ENCODE data around the gene VTI1A. TPM values are rescaled to one million over a fixed set of nuclear protein-coding genes. Genes with fewer than 3 reads are reported as not detected.
A peak's percentile ranks its signal among the peaks of the same experiment; 100 is the strongest.

Gene VTI1A
- total RNA-seq, 1 experiment from 2014 or later: 18.1 TPM

- no peak for DNase-seq
- H2AFZ ChIP-seq: no peak overlapping the region
- ChIA-PET POLR2A (ENCODE audit: unreplicated experiment) (no interaction called here), CTCF (no interaction called here)
- no peaks in the 10 kb centered on the region for H3K9me3 ChIP-seq (ENCODE audit: insufficient read depth, low read depth)
- no peaks in the 10 kb centered on the region for H3K79me2 ChIP-seq (ENCODE audit: low read depth)
- no peak overlapping the region for H3K27ac ChIP-seq
- intact Hi-C loops (cut with micrococcal nuclease; ENCODE audit: unreplicated experiment): no loop called here
- BruUV-seq (replicated peaks): no TSS peak
- no peaks in the 10 kb centered on the region for H3F3A ChIP-seq (ENCODE audit: insufficient read depth, low read depth)
- H3K4me2 ChIP-seq: no peak overlapping the region
- H3K36me3 ChIP-seq (ENCODE audit: low read depth): no peaks in the 10 kb centered on the region
- H3K4me3 ChIP-seq: no peak overlapping the region
- no peak for TF ChIP-seq EZH2 (IDR thresholded peaks at IDR 0.05; ENCODE audit: low read depth)
- no peak for TF ChIP-seq CTCF (conservative IDR thresholded peaks at IDR 0.05)
- no peaks in the 10 kb centered on the region for H3K9me2 ChIP-seq (ENCODE audit: insufficient read depth)
- H4K20me1 ChIP-seq (ENCODE audit: insufficient read depth): no peaks in the 10 kb centered on the region
- H3K4me1 ChIP-seq (replicated peaks; ENCODE audit: insufficient read depth): no peaks in the 10 kb centered on the region
- H3K27me3 ChIP-seq (ENCODE audit: insufficient read depth, low read depth): no peaks in the 10 kb centered on the region
These were observed 137.3 kb downstream of the VTI1A start for GRCh38 chr10:112584276-112584675.

DNA sequence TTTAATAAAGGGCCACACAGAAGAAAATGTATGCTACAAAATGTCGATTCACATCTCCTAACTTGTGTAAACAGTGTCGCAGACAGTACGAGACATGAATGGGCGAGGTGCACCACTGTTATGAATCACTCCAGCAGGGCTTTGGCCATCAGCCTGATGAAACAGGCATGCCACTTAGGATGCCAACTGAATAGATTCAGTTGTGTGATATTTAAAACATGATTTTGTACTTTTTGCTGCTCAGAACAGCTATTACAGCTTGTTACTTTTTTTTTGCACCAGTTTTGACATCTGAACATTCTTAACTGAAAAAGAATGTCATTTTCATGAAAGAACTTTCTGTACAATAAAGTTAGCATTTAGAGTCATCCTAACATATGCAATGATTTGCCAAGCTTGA is 138.1 kb downstream of the VTI1A start:
- no peaks in the 10 kb centered on the region for H3K9me3 ChIP-seq (ENCODE audit: insufficient read depth, low read depth)
- no peaks in the 10 kb centered on the region for H3K4me1 ChIP-seq (replicated peaks; ENCODE audit: insufficient read depth)
- no peaks in the 10 kb centered on the region for H4K20me1 ChIP-seq (ENCODE audit: insufficient read depth)
- no peaks in the 10 kb centered on the region for H3K79me2 ChIP-seq (ENCODE audit: low read depth)
- H3K27ac ChIP-seq: no peak overlapping the region
- H3K4me2 ChIP-seq: no peak overlapping the region
- ChIA-PET CTCF (interaction anchor here (0.6 to 0.7 kb wide), 2 partner anchors 47 to 320 kb away, joined by 3 to 4 read pairs; no protein-coding TSS in a partner anchor), POLR2A (ENCODE audit: unreplicated experiment) (no interaction called here)
- no peak for TF ChIP-seq EZH2 (IDR thresholded peaks at IDR 0.05; ENCODE audit: low read depth)
- TF ChIP-seq CTCF (conservative IDR thresholded peaks at IDR 0.05): no peak
- intact Hi-C loops (cut with micrococcal nuclease; ENCODE audit: unreplicated experiment): no loop called here
- no TSS peak for BruUV-seq (replicated peaks)
- H3K9me2 ChIP-seq (ENCODE audit: insufficient read depth): no peaks in the 10 kb centered on the region
- no peaks in the 10 kb centered on the region for H3K27me3 ChIP-seq (ENCODE audit: insufficient read depth, low read depth)
- H3K4me3 ChIP-seq: no peak overlapping the region
- no peak overlapping the region for H2AFZ ChIP-seq
- no peaks in the 10 kb centered on the region for H3F3A ChIP-seq (ENCODE audit: insufficient read depth, low read depth)
- DNase-seq: peak in 1 of 2 experiments; percentile 19
- H3K36me3 ChIP-seq (ENCODE audit: low read depth): no peaks in the 10 kb centered on the region

DNA sequence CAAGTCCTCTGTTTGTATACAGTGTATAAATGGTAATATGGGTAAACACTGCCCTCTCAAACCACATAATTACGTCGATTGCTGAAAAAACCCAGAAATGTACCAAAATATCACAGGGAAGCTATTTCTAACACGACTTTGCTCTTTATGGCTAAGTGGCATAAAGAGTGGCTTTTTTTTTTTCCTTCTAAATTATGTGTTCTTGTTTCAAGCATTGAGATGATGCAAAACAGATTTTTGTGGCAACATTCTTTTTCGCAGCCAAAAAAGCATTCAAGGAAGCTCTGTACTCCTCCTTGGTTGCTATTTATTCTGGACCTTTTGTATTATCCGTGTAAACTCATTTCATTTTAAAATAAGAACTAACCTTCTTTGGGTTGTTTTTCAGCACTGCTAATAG is 138.9 kb downstream of the VTI1A start:
- CTCF ChIA-PET: no interaction called here
- Histone ChIP-seq H3K4me3 (no peak overlapping the region), H3K27me3 (ENCODE audit: insufficient read depth, low read depth) (no peaks in the 10 kb centered on the region), H3K9me3 (ENCODE audit: insufficient read depth, low read depth) (no peaks in the 10 kb centered on the region), H3K9me2 (ENCODE audit: insufficient read depth) (no peaks in the 10 kb centered on the region), H3K36me3 (ENCODE audit: low read depth) (no peaks in the 10 kb centered on the region), H4K20me1 (ENCODE audit: insufficient read depth) (no peaks in the 10 kb centered on the region), H3K27ac (no peak overlapping the region), H3F3A (ENCODE audit: insufficient read depth, low read depth) (no peaks in the 10 kb centered on the region), H3K4me1 (replicated peaks; ENCODE audit: insufficient read depth) (no peaks in the 10 kb centered on the region), H2AFZ (no peak overlapping the region), H3K79me2 (ENCODE audit: low read depth) (no peaks in the 10 kb centered on the region), H3K4me2 (no peak overlapping the region)
- no peak for DNase-seq
- POLR2A ChIA-PET (ENCODE audit: unreplicated experiment): interaction anchor here (0.6 kb wide), 1 partner anchor 363 kb away, joined by 3 read pairs; no protein-coding TSS in a partner anchor
- no TSS peak for BruUV-seq (replicated peaks)
- no peak for TF ChIP-seq EZH2 (IDR thresholded peaks at IDR 0.05; ENCODE audit: low read depth)
- TF ChIP-seq CTCF (conservative IDR thresholded peaks at IDR 0.05): no peak
- intact Hi-C loops (cut with micrococcal nuclease; ENCODE audit: unreplicated experiment): no loop called here
